Pulmonary artery endothelial cell (primary cell): Measurements from ENCODE around the gene SLCO3A1. TPM values are rescaled to one million over a fixed set of nuclear protein-coding genes. Genes with fewer than 3 reads are reported as not detected.
A peak's percentile ranks its signal among the peaks of the same experiment; 100 is the strongest.

ENCODE experiments used
- DNase-seq: peaks from one replicate; pipeline ENCODE4 v3.0.0-alpha.2; 2011; ENCODE audit warnings: low read depth, low spot score
- total RNA-seq: library from RNA; depleted of rRNA; stranded (reverse); fragments of >200 nt; gene quantifications from 2 replicates; pipeline ENCODE4 v1.2.3, GENCODE V29; 2014

Gene SLCO3A1
- 1.9 and 2.3 TPM in 2 replicates for total RNA-seq

DNA sequence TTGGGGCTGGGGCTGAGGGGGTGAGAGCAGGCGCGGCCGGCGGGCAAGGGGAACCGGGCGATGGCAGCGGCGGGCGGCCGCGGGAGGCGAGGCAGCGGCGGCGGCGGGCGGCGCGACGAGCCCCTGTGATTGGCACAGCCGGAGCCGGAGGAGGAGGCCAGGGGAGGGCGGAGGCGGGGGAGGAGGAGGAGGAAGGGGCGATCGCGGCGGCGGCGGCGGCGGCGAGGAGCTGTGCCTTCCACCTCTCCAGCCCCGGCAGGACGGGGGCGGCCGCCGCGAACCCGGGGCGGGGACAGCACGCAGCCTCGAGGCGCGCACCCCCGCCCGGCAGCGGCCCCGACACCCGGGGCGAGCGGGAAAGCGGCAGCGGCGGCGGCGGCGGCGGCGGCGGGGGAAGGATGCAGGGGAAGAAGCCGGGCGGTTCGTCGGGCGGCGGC lies at the start of gene SLCO3A1:
Gene SLCO3A1, plus strand, starts transcription at position 198 of the 437 bp plus-strand sequence.
- no peak for DNase-seq

DNA sequence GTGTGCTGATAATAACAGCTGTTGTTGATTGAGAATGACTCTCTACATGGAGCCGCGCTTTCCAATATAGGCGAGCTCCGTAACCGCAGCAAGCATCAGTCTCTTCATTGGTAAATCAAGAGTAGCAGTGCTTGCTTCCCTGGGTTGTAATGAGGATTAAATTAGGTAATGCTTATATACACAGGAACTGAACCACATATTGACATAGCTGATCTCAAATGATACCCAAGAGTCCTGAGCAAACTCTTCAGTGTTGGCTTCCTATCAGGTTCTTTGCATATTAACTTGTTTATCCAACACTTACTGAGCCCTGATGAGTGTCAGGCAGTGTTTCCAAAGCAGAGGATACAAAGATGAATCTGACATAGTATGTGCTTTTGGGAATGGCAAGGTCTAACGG lies 46.4 kb upstream of the SLCO3A1 start:
- no peak for DNase-seq

DNA sequence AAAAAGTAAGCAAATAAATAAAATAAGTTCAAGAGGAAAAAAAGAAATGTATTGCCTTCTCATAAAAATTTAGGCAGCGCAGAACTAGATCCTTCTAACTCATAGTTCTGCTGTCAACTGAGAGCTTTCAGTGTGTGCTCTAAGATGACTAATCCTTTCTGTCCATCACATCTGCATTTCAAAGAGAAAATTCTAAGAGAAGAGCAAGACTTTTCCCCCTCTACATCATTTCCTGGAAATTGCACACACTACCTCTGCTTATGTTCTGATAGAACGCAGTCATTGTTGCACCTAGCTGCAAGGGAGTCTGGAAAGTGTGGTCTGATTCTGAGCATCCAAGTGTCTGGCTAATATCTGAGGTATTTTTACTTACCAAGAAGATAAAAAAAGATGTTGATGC lies 39.6 kb upstream of the SLCO3A1 start:
- DNase-seq, result no peak

DNA sequence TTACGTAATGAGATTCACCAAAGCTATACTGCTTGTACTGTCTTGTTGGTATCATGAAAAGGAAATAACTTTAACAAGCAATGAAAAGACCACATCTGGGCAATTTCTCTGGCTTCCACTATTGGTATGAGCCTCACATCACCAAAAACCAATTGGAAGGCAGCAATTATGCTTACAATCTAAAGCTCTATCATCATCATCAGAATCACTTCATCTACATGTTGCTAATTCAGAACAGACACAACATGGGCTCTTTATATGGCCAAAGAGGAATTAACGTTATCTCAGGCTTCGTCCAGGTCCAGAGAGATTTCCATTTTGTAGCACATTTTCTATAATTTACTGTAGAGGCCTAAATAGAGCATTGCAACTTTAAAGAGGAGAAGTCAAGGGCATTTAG lies 36.6 kb upstream of the SLCO3A1 start:
- DNase-seq, result no peak

DNA sequence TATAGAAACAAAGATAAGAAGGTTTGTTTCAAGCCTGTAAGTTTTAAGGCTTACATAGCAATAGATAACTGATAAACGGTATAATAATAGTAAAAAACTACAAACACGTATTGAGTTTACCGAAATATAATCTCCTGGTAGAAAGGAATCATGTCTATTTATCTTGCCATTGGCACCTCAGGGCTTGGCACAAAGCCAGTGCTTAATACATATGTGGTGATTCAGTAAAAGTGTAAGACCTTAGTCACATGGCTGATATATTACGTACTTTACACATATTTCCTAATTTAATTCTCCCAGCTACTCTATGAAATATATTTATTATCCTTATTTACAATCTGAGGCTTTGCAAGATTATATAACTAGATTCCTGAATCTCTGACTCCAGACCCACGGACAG lies 32.0 kb upstream of the SLCO3A1 start:
- no peak for DNase-seq

DNA sequence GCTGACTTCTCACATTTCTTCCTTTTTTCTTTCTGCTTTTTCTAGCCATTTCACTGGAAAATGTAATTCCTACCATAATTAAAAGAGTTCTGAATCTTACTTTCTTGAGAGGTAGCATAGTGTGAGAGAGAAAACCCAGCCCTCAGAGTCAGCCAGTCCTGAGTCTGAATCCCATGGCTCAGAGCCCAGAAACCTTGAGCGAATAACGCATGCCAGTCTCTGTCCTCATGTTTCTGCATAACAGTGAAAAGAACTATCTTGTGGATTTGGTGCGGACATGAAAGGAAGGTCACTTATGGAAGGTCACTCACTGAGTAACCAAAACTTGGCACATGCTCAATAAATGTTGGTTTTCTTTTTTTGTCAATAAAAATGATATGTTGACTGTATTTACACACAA lies 29.3 kb upstream of the SLCO3A1 start:
- no peak for DNase-seq

DNA sequence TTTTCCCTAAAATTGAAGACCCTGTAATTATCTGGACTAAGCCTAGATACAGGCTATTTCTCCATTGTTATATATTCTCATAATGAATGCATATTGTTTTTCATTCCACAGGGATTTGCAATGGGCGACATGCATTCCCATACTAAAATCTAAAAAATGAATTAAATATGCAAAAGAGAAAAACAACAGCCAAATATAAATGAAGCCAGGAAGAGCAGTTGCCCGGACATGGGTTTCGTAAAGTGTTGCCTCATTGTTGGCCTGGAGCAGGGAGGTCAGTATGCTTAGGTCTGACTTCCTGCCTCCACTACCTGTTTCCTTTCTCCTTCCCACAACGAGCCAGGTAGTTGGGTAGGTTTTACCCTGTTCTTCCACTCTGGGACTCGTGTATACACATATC lies 27.1 kb upstream of the SLCO3A1 start:
- no peak for DNase-seq

DNA sequence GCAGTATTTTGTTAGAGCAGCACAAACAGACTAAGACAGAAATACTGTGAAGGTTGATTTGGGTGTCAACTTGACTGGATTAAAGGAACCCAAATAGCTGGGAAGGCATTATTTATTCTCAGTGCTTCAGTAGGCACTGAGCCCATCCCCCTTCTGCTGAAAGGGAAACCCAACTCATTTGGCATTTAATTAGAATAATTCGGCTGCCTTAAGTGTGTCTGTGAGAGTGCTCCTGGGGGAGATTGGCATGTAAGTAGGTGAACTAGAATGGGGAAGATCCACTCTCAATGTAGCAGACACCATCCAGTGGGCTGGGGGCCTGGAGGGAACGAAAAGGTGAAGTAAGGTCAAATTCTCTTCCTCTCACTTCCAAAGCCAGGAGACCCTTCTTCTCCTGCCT lies 20.5 kb upstream of the SLCO3A1 start:
- no peak for DNase-seq

DNA sequence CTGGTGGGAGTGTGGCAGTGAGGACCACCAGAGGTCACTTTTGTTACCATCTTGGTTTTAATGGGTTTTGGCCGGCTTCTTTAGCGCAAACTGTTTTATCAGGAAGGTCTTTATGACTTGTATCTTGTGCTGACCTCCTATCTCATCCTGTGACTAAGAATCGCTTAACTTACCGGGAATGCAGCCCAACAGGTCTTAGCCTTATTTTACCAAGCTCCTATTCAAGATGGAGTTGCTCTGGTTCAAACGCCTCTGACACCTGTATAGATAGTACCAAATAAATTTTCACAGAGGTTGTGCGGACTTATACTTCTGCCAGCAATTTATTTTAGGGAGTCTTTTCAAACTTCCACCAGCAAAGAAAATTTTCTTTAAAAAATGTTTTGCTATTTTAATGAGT lies 13.6 kb upstream of the SLCO3A1 start:
- no peak for DNase-seq

DNA sequence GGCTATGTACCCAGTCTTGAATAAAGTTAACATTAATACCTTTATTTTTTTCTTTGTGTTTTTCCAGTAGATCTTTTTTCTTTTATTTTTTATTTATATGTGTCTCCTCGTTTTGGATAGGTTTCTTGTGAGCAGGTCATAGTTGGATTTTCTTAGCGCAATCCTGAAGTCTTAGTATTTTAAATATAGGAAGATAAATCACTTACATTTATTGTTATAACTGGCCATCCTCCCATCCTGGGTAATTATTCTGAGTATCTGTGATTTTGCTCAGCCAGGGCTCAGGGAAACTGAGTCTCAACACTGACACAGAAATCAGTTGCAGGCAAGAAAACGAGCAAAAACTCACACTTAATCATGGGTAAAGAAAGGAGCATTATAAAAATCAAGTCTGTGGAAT lies 11.6 kb upstream of the SLCO3A1 start:
- no peak for DNase-seq

DNA sequence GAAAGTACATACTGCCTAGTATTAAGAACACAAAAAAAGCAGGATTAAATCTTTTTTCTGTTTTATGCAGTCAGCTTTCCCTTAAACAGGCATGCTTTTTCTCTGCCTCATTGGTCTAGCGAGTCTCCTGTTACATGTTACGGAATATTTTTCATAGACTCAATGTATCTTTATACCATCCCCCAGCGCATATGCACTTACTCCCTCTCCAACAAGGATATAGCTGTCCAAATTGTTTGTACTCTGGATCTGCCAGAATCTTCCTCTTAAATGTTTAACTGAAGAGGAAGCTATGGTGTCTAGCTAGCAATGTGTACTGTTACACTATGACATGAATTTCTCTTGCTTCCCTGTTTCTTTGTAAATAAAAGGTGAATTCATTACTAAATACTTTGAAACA lies 9.2 kb upstream of the SLCO3A1 start:
- no peak for DNase-seq

DNA sequence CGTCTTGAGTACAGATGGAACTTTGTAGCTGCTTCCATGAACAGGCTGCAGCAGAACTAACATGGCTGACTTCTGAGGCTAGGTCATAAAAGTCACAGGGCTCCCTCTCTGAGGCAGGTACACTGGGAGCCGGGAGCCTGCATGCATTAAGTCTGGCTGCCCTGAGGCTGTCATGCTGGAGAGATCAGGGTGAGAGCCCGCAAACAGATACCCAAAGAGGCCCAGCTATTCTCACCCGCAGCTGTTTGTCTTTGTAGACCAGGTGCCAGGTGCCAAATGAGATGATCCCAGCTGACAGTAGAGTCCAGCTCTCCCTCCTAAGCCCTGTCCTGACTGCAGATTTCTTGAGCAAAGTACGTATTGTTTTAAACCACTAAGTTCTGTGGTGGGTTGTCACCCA lies 8.6 kb upstream of the SLCO3A1 start:
- DNase-seq, result no peak

DNA sequence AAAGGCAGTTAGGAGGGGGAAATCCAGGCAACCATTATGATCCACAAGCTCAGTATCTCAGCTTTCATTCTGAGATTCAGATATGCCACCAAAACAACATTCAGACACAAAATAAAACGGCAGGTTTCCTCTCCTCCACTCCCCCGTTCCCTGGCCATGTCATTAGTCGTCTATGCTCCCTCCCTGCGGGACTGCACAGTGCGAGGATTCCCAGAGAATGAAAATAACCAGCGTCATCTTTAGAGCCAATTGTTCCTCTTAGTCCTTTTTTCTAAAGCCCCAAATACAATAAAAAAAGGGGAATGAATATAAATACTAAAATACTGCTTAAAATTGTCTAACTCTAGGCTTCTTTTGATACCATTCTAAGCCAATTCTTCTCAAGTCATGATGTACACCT lies 7.8 kb upstream of the SLCO3A1 start:
- DNase-seq, result no peak

DNA sequence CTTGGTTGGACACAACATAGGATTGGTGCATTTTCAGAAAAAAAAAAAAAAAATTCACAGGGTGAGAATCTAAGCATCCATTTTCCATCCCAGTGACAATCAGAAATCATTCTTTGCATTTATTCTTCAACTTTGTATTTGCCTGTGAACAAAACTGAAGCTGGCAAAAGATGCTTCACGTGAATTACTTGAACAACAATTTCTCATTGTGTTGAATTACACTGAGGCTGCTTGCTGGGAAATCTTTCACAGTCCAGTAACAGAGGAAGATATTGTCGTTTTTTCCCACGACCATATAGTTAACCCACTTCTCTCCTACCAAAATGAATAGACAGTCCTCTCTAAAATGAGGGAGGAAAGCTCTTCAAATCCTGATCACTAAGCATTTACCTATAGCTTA lies 4.3 kb upstream of the SLCO3A1 start:
- DNase-seq, result no peak

DNA sequence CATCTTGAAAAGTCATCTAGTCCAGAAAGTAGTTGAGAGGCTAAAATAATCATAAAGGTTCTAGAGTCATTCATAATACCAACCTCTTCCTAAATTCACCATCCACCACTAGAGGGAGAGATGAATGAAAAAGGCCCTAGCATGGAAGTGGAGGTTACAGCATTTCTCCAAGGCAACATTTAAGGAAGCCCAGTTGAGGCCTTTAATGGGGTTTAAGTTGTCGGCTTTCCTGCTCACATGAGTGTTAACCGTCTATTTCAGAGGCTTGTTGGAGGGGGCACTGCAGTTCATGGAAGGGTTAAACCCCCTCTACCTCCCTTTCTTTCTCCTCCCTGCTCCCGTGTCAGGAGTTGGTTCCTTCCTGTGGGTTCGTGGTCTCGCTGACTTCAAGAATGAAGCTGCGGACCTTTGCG lies 3.8 kb upstream of the SLCO3A1 start:
- peak; percentile 4 for DNase-seq

DNA sequence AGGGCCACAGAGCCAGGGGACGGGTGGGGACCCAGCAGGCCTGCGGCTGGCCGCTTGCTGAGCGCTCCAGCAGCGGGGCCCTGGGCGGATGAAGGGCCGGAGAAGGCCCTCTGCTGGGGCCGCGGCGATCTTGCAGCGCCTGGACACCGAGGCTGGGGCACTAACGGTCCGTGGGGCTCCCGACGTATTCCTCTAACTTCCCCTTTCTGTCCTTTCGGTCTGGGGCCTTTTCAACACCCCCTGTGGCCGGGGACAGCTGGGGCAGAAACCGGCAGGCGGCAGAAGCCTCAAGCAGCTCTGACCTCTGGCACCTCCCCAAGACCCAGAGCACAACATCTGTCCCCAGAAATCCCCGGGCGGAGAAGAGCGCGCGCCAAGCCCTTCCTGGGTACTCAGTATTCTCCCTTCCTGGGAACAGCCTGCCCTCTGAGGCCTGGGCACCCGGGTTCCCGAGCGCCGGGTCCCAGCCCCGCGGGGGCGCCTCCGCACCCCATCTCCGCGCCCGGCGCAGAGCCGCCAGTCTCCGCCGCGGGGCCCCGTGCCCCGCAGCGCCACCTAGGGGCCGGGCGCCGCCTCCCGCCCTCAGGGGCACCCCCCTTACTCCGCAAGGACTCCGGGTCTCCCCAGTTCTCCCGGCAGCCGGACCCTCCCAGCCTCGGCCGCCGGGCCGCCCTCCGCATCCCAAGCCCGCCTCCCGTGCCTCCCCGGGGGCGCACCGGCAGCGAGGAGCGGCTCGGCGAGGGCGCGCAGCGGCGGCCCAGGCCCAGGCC lies 582 bp upstream of the SLCO3A1 start:
- peak; percentile 5 for DNase-seq

DNA sequence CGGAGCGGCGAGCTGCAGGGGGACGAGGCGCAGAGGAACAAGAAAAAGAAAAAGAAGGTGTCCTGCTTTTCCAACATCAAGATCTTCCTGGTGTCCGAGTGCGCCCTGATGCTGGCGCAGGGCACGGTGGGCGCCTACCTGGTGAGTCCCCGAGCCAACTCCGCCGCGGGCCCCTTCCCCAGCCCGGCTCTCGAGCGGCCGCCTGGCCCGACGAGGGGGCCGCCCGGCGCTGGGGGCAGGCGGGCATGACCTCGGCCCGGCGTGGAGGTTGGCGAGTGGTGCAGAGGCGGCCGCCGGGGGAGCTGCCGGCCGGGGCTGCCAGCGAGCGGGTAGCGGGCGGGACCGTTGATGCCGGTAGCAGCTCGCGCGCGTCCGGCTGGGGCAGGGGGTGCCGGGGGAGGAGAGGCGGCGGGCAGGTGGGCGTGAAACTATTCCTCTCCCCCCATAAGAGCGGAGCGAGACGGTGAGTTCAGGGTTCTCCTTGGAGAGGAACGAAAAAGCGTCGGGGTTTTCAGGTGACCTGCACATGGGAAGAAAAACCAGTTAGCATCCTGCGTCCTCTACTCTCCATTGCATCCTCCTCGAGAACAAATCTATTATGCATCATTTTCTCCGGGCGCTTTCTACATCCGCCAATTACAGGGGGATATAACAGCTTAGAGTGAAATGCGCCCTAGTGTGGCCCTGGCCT lies 585 bp downstream of the SLCO3A1 start:
- no peak for DNase-seq

DNA sequence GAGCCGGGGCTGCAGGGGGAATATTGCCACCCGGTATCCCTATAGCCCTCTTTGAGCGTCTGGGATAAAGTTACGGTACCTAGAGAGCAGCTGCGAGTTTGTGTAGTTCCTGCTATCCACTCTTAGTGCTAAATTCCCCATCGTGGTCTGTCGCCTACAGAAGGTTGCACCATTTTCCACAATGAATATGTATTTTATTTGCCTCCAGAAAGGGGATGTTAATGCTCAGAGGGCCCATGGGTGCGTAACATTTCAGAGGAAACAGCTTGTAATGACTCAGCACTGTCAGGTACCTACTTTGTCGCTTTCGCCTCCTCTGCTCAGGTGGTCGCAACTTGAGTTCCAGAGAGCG lies 1.1 kb downstream of the SLCO3A1 start:
- DNase-seq, result no peak

DNA sequence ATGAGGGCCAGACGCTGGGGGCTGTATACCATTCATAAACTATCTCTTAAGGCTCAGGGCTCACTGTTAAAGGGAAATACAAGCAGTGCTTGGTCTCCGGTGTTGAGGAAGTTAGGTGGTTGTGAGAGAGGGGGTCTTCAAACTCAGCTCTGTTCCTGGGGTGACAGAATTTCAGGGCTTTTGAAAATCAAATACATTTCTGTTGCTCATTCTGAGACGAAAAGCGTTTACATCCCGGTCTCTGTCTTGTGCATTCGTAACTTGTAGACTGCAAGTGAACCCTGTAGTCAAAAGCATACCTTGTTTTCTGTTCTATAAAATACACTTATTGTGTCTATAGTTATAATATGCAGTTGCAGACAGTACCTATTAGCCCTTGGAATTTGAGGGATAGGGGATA lies 1.7 kb downstream of the SLCO3A1 start:
- no peak for DNase-seq

DNA sequence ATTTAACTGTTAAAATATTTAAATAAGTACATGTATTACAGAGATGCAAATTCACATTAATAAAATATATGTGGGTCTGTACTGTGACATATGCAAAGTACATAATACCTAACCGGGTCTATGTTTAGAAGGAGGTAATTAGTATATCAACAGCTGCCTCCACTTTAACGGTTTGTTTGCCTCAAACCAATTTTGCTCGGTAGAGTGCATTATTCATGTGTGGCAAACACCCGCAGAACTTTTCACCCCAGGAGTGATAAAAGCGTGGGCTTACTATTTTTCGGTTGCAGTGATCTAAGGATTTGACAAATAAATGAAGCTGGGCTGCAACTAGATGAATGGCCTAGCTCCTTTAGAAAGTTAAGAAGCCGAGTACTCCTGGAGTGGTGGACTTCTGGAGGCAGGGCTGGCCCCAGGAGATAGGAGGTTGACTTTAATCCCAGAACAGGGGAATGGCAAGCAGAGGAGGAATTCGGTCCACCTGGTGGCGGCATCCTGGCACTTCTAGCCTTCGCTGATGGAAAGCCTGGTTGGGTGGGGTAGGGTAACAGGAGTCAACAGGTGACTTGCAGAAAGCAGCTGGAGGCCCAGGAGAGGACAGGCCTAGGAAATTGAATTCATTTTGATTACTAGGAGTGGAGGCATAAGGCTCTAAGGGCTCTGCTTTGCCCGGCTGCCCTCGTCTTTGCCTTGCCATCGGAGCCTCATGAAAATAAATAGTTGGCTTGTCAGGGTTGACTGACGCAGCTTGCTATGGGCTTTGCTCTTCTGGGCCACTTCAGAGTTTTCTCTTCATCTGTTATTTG lies 2.4 kb downstream of the SLCO3A1 start:
- DNase-seq, result no peak

DNA sequence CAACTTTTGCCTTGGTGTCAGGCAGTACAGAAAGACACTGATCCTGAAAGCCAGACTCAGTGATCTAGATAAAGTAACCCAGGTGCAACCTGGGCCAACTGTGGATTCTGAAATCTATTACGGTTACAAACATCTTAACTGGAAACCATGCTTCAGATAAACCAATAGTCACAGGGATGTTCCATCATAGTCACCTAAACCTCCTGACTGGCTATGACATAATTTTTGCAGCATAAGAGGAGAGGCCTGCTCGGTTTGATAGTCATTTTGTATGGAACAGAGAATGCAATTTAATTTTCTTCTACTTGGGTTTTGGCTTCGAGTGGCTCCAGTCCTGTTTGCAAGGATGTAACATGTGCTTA lies 3.7 kb downstream of the SLCO3A1 start:
- DNase-seq, result no peak

DNA sequence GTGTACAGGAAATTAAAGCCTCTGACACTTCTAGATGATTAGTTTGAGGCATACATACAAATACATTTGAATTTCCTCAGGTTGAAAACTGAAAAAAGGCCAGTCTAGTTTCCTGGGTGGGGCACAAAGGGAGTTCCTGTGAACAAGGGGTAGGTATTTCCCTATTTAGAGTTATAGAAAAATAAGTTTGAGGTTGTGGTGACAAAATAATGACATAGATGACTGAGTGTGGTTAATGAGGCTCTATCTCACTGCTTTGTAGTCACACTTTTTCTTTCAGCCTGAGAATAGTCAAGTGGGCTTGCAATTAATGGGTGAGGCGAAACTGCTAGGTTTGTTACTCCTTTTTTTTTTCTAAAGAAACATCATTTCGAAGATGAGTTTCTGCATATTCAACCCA lies 4.3 kb downstream of the SLCO3A1 start:
- no peak for DNase-seq

DNA sequence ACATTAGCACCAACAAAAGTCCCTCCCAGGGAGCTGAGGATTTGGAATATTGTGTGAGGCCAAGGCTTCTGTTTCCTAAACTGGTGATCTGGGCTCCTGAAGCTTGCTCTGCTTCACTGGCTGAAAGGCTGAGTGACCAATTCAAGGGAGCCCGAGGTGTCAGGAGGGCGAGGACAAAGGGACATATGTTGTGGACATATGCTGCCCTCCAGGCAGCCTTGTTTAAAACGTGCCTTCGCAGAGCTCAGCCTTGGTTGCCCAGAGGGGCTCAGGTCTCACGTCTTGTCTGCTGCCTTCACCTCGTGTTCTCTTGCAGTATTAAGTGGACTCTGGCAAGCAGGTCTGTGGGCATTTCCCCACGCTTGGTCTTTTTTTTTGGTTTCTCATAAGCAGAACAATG lies 7.0 kb downstream of the SLCO3A1 start:
- no peak for DNase-seq
